ENCODE data around the gene TCF12. TPM values are rescaled to one million over a fixed set of nuclear protein-coding genes. Genes with fewer than 3 reads are reported as not detected.
A peak's percentile ranks its signal among the peaks of the same experiment; 100 is the strongest.

The TCF12 gene
- total RNA-seq, 2 experiments from 2014 or later = 63.4 to 70.7 TPM

DNA sequence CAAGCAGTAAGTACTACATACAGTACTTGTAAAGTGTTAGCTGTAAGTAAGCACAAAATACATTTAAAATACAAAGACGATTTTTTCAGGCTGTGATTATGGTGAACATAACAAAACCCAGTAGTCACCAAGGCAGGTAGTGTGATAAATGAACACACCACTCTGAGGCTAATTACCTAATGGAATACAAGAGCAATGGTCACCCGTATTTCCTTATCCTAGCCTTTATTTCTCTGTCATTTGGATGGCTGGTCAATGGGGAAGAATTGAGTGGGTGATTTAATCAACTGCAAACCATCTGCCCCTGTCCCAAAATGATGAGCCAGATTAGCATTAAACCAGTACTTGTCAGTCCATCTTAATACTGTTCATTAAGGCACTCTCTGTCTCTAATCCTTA is 368.7 kb downstream of the TCF12 start:
- Mint-ChIP-seq H3K36me3 (ENCODE audit: low read depth) (peaks cover 33% of the 10 kb centered on the region), H3K4me1 (ENCODE audit: low read depth) (peaks cover 4% of the 10 kb centered on the region), H3K4me3 (no peak overlapping the region), H3K27me3 (ENCODE audit: low read depth) (no peaks in the 10 kb centered on the region), H3K9me3 (ENCODE audit: insufficient read depth) (no peaks in the 10 kb centered on the region), H3K27ac (no peak overlapping the region)
- no peak for DNase-seq
- CTCF ChIA-PET = interaction anchor here (1.2 kb wide), 1 partner anchor 19 kb away, joined by 4 read pairs; no protein-coding TSS in a partner anchor
- POLR2A ChIA-PET = interaction anchor here (1.1 kb wide), 1 partner anchor 15 kb away, joined by 4 read pairs; no protein-coding TSS in a partner anchor
- ATAC-seq = no peak

DNA sequence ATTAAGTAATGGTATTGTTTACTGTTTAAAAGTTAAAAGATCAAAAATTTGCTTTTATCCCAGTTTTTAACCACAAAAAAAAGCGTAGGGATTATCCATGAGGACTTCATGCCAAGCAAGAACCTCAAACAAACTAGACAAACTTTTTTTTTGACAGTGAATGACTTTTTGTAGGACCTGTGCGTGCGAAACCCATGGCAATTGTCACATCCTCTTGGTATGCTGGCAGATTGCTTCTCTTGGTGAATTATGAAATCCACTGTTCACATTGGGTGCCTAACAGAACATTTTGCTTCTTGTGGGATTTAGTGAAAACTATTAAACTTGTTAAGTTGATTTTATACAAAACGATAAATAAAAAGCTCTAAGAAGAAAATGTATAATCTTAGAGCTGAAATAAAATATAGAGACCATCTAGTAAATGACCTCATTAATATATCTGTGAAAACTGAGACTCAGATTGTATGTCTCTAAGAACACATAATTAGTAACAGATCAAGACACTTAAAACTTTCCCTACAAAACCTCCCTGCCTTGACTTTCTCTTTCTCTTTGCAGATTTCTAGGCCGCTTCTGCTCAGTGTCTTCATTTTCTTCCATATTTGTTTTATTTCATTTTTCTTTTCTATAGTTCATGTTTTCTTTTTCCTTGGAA is 370.6 kb downstream of the TCF12 start:
- Mint-ChIP-seq H3K4me1 (ENCODE audit: low read depth) (peaks cover 4% of the 10 kb centered on the region), H3K9me3 (ENCODE audit: insufficient read depth) (no peaks in the 10 kb centered on the region), H3K27me3 (ENCODE audit: low read depth) (no peaks in the 10 kb centered on the region), H3K36me3 (ENCODE audit: low read depth) (peaks cover 22% of the 10 kb centered on the region), H3K27ac (no peak overlapping the region), H3K4me3 (no peak overlapping the region)
- POLR2A ChIA-PET = no interaction called here
- ATAC-seq (no peak), DNase-seq (no peak)
- CTCF ChIA-PET = interaction anchor here (0.9 kb wide), 1 partner anchor 17 kb away, joined by 3 read pairs; no protein-coding TSS in a partner anchor

DNA sequence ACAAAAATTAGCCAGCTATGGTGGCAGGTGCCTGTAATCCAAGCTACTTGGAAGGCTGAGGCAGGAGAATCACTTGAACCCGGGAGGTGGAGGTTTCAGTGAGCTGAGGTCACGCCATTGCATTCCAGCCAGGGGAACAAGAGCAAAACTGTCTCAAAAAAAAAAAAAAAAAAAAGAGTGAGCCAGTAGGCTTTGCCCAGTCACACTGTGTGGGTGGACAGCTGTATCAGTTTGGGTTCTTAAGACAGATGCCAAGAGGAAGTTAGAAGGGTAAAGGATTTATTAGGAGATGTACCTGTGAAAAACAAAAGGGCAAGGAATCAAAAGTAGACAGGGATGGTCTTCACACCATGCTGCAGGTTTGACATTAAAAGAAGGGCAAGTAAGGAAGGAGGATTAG is 371.7 kb downstream of the TCF12 start:
- ChIA-PET POLR2A (no interaction called here), CTCF (interaction anchor here (0.9 kb wide), 1 partner anchor 15 kb away, joined by 3 read pairs; no protein-coding TSS in a partner anchor)
- Mint-ChIP-seq H3K27me3 (ENCODE audit: low read depth) (no peaks in the 10 kb centered on the region), H3K4me3 (no peak overlapping the region), H3K9me3 (ENCODE audit: insufficient read depth) (no peaks in the 10 kb centered on the region), H3K36me3 (ENCODE audit: low read depth) (peaks cover 17% of the 10 kb centered on the region), H3K27ac (no peak overlapping the region), H3K4me1 (ENCODE audit: low read depth) (no peaks in the 10 kb centered on the region)
- no peak for ATAC-seq
- no peak for DNase-seq

DNA sequence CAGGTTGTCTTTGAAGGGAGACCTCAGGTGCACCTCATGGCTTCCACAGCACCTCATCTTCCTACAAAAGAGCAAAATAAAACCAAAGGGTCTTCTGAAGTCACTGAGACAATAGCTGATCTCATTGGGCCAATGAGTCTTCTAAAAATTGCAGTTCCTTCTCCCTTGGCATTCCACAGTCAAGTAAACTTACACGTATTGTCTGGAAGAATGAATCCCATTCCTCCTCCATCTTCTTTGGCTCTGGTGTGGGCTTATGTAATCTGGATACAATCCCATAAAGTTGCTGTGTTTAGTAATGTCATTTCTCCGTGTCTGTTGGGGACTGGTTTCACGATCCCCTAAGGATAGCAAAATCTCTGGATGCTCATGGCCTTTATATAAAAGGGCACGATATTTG is 372.4 kb downstream of the TCF12 start:
- ChIA-PET POLR2A (no interaction called here), CTCF (no interaction called here)
- Mint-ChIP-seq H3K9me3 (ENCODE audit: insufficient read depth) (no peaks in the 10 kb centered on the region), H3K36me3 (ENCODE audit: low read depth) (peaks cover 17% of the 10 kb centered on the region), H3K4me3 (no peak overlapping the region), H3K4me1 (ENCODE audit: low read depth) (no peaks in the 10 kb centered on the region), H3K27me3 (ENCODE audit: low read depth) (no peaks in the 10 kb centered on the region), H3K27ac (no peak overlapping the region)
- no peak for DNase-seq
- no peak for ATAC-seq

DNA sequence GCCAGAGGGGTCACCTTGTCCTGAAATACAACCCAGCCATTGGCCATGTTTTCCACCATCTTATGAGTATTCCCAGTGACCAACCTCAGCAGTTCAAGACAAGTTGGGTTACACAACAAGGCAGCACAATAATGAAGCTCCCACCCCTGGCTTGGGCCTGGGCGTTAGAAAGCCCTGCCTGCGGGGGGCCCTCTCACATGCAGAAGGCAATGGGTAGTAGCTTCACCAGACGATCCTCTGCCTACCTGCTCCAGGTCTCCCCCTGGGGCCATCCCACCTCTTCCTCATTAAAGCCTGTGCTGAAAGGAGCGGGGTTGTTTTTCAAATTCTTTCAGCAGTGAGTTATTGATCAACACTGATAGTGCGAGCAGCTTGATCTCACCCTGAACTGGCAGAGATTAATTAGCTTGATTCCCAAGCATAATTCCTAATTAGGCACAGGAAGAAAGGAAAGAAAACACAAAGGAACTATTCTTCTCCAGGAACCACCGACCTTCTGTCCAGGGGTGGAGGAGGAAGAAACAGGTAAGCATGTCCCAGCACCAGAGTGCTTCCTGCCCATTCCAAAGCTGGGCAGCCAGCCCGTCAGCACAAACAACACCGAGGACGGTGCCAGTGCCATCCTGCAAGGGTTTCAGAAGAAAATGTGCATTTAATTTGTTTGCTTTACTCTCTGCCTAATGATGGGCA is 378.2 kb downstream of the TCF12 start:
- Mint-ChIP-seq H3K36me3 (ENCODE audit: low read depth) (no peaks in the 10 kb centered on the region), H3K4me1 (ENCODE audit: low read depth) (peaks cover 12% of the 10 kb centered on the region), H3K9me3 (ENCODE audit: insufficient read depth) (no peaks in the 10 kb centered on the region), H3K27ac (no peak overlapping the region), H3K4me3 (no peak overlapping the region), H3K27me3 (ENCODE audit: low read depth) (no peaks in the 10 kb centered on the region)
- CTCF ChIA-PET = interaction anchor here (0.6 to 2.7 kb wide), 3 partner anchors 10 to 805 kb away, joined by 3 to 11 read pairs (median 3); no protein-coding TSS in a partner anchor
- ATAC-seq (no peak), DNase-seq (no peak)
- POLR2A ChIA-PET = no interaction called here

GRCh38 chr15:57297163-57297593 is 378.7 kb downstream of the TCF12 start:
- POLR2A ChIA-PET = no interaction called here
- no peak overlapping the region for H3K27ac Mint-ChIP-seq
- no peak overlapping the region for H3K4me3 Mint-ChIP-seq
- CTCF ChIA-PET = interaction anchor here (1.4 to 2.7 kb wide), 2 partner anchors 10 to 806 kb away, joined by 3 to 11 read pairs; no protein-coding TSS in a partner anchor
- H3K4me1 Mint-ChIP-seq (ENCODE audit: low read depth) = peaks cover 12% of the 10 kb centered on the region
- ATAC-seq (no peak), DNase-seq (no peak)
- no peaks in the 10 kb centered on the region for H3K36me3 Mint-ChIP-seq (ENCODE audit: low read depth)
- H3K27me3 Mint-ChIP-seq (ENCODE audit: low read depth) = no peaks in the 10 kb centered on the region
- no peaks in the 10 kb centered on the region for H3K9me3 Mint-ChIP-seq (ENCODE audit: insufficient read depth)

DNA sequence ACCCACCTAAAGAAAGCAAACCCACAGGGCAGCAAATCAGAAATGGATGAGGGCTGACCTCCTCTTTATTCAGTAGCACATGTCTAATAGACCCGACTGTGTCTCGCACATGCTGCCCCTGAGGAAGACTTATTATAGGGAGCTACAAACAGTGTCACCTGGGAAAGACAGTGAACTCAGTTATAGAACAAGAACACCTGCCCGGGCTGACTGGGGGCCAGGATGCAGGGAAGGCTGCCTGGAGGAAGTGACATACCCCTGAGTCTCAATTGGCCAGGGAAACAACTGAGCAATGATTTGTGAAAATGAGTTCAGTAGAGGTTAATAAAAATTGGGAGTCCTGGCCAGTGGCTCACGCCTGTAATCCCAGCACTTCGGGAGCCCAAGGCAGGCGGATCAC is 379.2 kb downstream of the TCF12 start:
- POLR2A ChIA-PET = no interaction called here
- peaks cover 12% of the 10 kb centered on the region for H3K4me1 Mint-ChIP-seq (ENCODE audit: low read depth)
- H3K27ac Mint-ChIP-seq = no peak overlapping the region
- ATAC-seq (no peak), DNase-seq (no peak)
- H3K4me3 Mint-ChIP-seq = no peak overlapping the region
- H3K36me3 Mint-ChIP-seq (ENCODE audit: low read depth) = no peaks in the 10 kb centered on the region
- no peaks in the 10 kb centered on the region for H3K9me3 Mint-ChIP-seq (ENCODE audit: insufficient read depth)
- no peaks in the 10 kb centered on the region for H3K27me3 Mint-ChIP-seq (ENCODE audit: low read depth)
- CTCF ChIA-PET = interaction anchor here (1.4 to 2.7 kb wide), 2 partner anchors 9 to 806 kb away, joined by 3 to 11 read pairs; no protein-coding TSS in a partner anchor

- POLR2A ChIA-PET = no interaction called here
Observed at GRCh38 chr15:57298204-57298603, 379.8 kb downstream of the TCF12 start.

GRCh38 chr15:57298843-57299550 is 380.6 kb downstream of the TCF12 start:
- Mint-ChIP-seq H3K4me1 (ENCODE audit: low read depth) (peaks cover 12% of the 10 kb centered on the region), H3K9me3 (ENCODE audit: insufficient read depth) (no peaks in the 10 kb centered on the region), H3K4me3 (no peak overlapping the region), H3K27me3 (ENCODE audit: low read depth) (no peaks in the 10 kb centered on the region), H3K36me3 (ENCODE audit: low read depth) (no peaks in the 10 kb centered on the region), H3K27ac (peak overlapping the region; percentile 1)
- ChIA-PET POLR2A (no interaction called here), CTCF (interaction anchor here (1.0 kb wide), 1 partner anchor 152 kb away, joined by 3 read pairs; no protein-coding TSS in a partner anchor)
- no peak for DNase-seq
- no peak for ATAC-seq

More at GRCh38 chr15:57298204-57298603, 379.8 kb downstream of the TCF12 start:
- no peaks in the 10 kb centered on the region for H3K9me3 Mint-ChIP-seq (ENCODE audit: insufficient read depth)
- DNase-seq (no peak), ATAC-seq (no peak)
- H3K4me1 Mint-ChIP-seq (ENCODE audit: low read depth) = peaks cover 12% of the 10 kb centered on the region
- no peak overlapping the region for H3K27ac Mint-ChIP-seq
- no peak overlapping the region for H3K4me3 Mint-ChIP-seq
- CTCF ChIA-PET = interaction anchor here (1.0 to 2.7 kb wide), 3 partner anchors 9 to 807 kb away, joined by 3 to 11 read pairs (median 3); no protein-coding TSS in a partner anchor
- no peaks in the 10 kb centered on the region for H3K27me3 Mint-ChIP-seq (ENCODE audit: low read depth)
- no peaks in the 10 kb centered on the region for H3K36me3 Mint-ChIP-seq (ENCODE audit: low read depth)

- DNase-seq (no peak), ATAC-seq (no peak)
- ChIA-PET POLR2A (no interaction called here), CTCF (no interaction called here)
- peaks cover 9% of the 10 kb centered on the region for H3K27me3 Mint-ChIP-seq (ENCODE audit: low read depth)
- H3K27ac Mint-ChIP-seq = no peak overlapping the region
- H3K4me1 Mint-ChIP-seq (ENCODE audit: low read depth) = peaks cover 16% of the 10 kb centered on the region
- H3K9me3 Mint-ChIP-seq (ENCODE audit: insufficient read depth) = no peaks in the 10 kb centered on the region
- H3K36me3 Mint-ChIP-seq (ENCODE audit: low read depth) = no peaks in the 10 kb centered on the region
- no peak overlapping the region for H3K4me3 Mint-ChIP-seq
Observed at GRCh38 chr15:57301307-57301706, 382.9 kb downstream of the TCF12 start.

- no peak overlapping the region for H3K4me3 Mint-ChIP-seq
- H3K36me3 Mint-ChIP-seq (ENCODE audit: low read depth) = no peaks in the 10 kb centered on the region
- ChIA-PET CTCF (no interaction called here), POLR2A (no interaction called here)
- no peak for DNase-seq
- ATAC-seq = no peak
- H3K9me3 Mint-ChIP-seq (ENCODE audit: insufficient read depth) = no peaks in the 10 kb centered on the region
- H3K27me3 Mint-ChIP-seq (ENCODE audit: low read depth) = peaks cover 9% of the 10 kb centered on the region
- no peak overlapping the region for H3K27ac Mint-ChIP-seq
- H3K4me1 Mint-ChIP-seq (ENCODE audit: low read depth) = peaks cover 16% of the 10 kb centered on the region
Observed at GRCh38 chr15:57302640-57303257, 384.3 kb downstream of the TCF12 start.

All from activated CD8-positive, alpha-beta T cell treated with anti-CD3 and anti-CD28 coated beads, Interleukin-2, amount 10 ng/mL, durations not matched to agents 7 days and 5 days (primary cell).